ENCODE data around the gene TIAM1. TPM values are rescaled to one million over a fixed set of nuclear protein-coding genes. Genes with fewer than 3 reads are reported as not detected.

Gene TIAM1
- total RNA-seq, 2 experiments from 2014 or later, result 34.9 to 38.5 TPM

GRCh38 chr21:31382060-31382459 lies 38.0 kb upstream of the TIAM1 start:
- POLR2A ChIA-PET, result no interaction called here
- no peak for TF ChIP-seq CTCF (IDR thresholded peaks at IDR 0.05)
- no peaks in the 10 kb centered on the region for H3K9me3 Mint-ChIP-seq
- H3K27me3 Mint-ChIP-seq, result peaks cover 2% of the 10 kb centered on the region
- CTCF ChIA-PET, result no interaction called here
- H3K4me3 Mint-ChIP-seq, result no peak overlapping the region
- H3K4me1 Mint-ChIP-seq (ENCODE audit: low read depth), result peaks cover 17% of the 10 kb centered on the region
- DNase-seq (no peak), ATAC-seq (no peak)
- H3K27ac Mint-ChIP-seq, result no peak overlapping the region
- H3K36me3 Mint-ChIP-seq (ENCODE audit: low read depth), result peaks cover 3% of the 10 kb centered on the region
- intact Hi-C loops (cut with micrococcal nuclease), result no loop called here

- TF ChIP-seq CTCF (IDR thresholded peaks at IDR 0.05), result no peak
- peaks cover 3% of the 10 kb centered on the region for H3K36me3 Mint-ChIP-seq (ENCODE audit: low read depth)
- no peaks in the 10 kb centered on the region for H3K27me3 Mint-ChIP-seq
- no peak overlapping the region for H3K4me3 Mint-ChIP-seq
- H3K4me1 Mint-ChIP-seq (ENCODE audit: low read depth), result peaks cover 3% of the 10 kb centered on the region
- H3K27ac Mint-ChIP-seq, result no peak overlapping the region
- POLR2A ChIA-PET, result no interaction called here
- DNase-seq, result no peak
- CTCF ChIA-PET, result interaction anchor here (1.0 kb wide), 1 partner anchor 204 kb away, joined by 3 read pairs; no protein-coding TSS in a partner anchor
- H3K9me3 Mint-ChIP-seq, result no peaks in the 10 kb centered on the region
- no peak for ATAC-seq
- intact Hi-C loops (cut with micrococcal nuclease), result no loop called here
These were observed 32.2 kb upstream of the TIAM1 start for GRCh38 chr21:31376301-31376700.

GRCh38 chr21:31374395-31374794 lies 30.3 kb upstream of the TIAM1 start:
- CTCF ChIA-PET, result no interaction called here

GRCh38 chr21:31372471-31372765 lies 28.4 kb upstream of the TIAM1 start:
- Mint-ChIP-seq H3K27ac (no peak overlapping the region), H3K4me3 (no peak overlapping the region), H3K36me3 (ENCODE audit: low read depth) (peaks cover 3% of the 10 kb centered on the region), H3K4me1 (ENCODE audit: low read depth) (peaks cover 7% of the 10 kb centered on the region), H3K27me3 (no peaks in the 10 kb centered on the region), H3K9me3 (no peaks in the 10 kb centered on the region)
- no peak for TF ChIP-seq CTCF (IDR thresholded peaks at IDR 0.05)
- intact Hi-C loops (cut with micrococcal nuclease), result no loop called here
- no peak for DNase-seq
- POLR2A ChIA-PET, result no interaction called here
- CTCF ChIA-PET, result interaction anchor here (1.3 kb wide), 1 partner anchor 14 kb away, joined by 3 read pairs; no protein-coding TSS in a partner anchor
- ATAC-seq, result no peak

More at GRCh38 chr21:31374395-31374794, 30.3 kb upstream of the TIAM1 start:
- Mint-ChIP-seq H3K4me1 (ENCODE audit: low read depth) (peaks cover 3% of the 10 kb centered on the region), H3K4me3 (no peak overlapping the region), H3K9me3 (no peaks in the 10 kb centered on the region), H3K27ac (no peak overlapping the region), H3K27me3 (no peaks in the 10 kb centered on the region), H3K36me3 (ENCODE audit: low read depth) (peaks cover 3% of the 10 kb centered on the region)
- ATAC-seq (no peak), DNase-seq (no peak)
- intact Hi-C loops (cut with micrococcal nuclease), result no loop called here
- no peak for TF ChIP-seq CTCF (IDR thresholded peaks at IDR 0.05)
- POLR2A ChIA-PET, result interaction anchor here (0.6 kb wide), 1 partner anchor 133 kb away, joined by 3 read pairs; no protein-coding TSS in a partner anchor

GRCh38 chr21:31371715-31372470 lies 27.8 kb upstream of the TIAM1 start:
- DNase-seq (no peak), ATAC-seq (no peak)
- POLR2A ChIA-PET, result no interaction called here
- Mint-ChIP-seq H3K4me3 (no peak overlapping the region), H3K9me3 (no peaks in the 10 kb centered on the region), H3K36me3 (ENCODE audit: low read depth) (no peaks in the 10 kb centered on the region), H3K27me3 (no peaks in the 10 kb centered on the region), H3K27ac (no peak overlapping the region), H3K4me1 (ENCODE audit: low read depth) (peaks cover 9% of the 10 kb centered on the region)
- CTCF ChIA-PET, result interaction anchor here (1.1 to 1.3 kb wide), 2 partner anchors 14 to 210 kb away, joined by 3 read pairs; no protein-coding TSS in a partner anchor
- intact Hi-C loops (cut with micrococcal nuclease), result no loop called here
- TF ChIP-seq CTCF (IDR thresholded peaks at IDR 0.05), result no peak
